ENCODE measurements around the gene SPRY4.
"Not testable (repeated sequence)": the region's sequence is repeated elsewhere in the genome, so short reads cannot be mapped to it uniquely, and the experiment has no call there.

The SPRY4 gene

GRCh38 chr5:142324871-142325724 lies at the start of gene SPRY4:
Gene SPRY4, minus strand, starts transcription at chr5:142325021. Its CDS starts 9,913 bp downstream, at chr5:142315108.
- peak; percentile 94 for DNase-seq

- no peak for DNase-seq
These were observed 43.7 kb upstream of the SPRY4 start for GRCh38 chr5:142368529-142368928.

GRCh38 chr5:142366007-142366406 lies 41.2 kb upstream of the SPRY4 start:
- DNase-seq = no peak

- DNase-seq = peak; percentile 79
These were observed 39.7 kb upstream of the SPRY4 start for GRCh38 chr5:142364251-142365145.

GRCh38 chr5:142363619-142363963 lies 38.8 kb upstream of the SPRY4 start:
- no peak for DNase-seq

GRCh38 chr5:142362193-142362592 lies 37.4 kb upstream of the SPRY4 start:
- not testable (repeated sequence) for DNase-seq

- peak; percentile 52 for DNase-seq
These were observed 35.8 kb upstream of the SPRY4 start for GRCh38 chr5:142360607-142361120.

- no peak for DNase-seq
These were observed 35.3 kb upstream of the SPRY4 start for GRCh38 chr5:142360051-142360498.

GRCh38 chr5:142358648-142359047 lies 33.8 kb upstream of the SPRY4 start:
- no peak for DNase-seq

- no peak for DNase-seq
These were observed 33.3 kb upstream of the SPRY4 start for GRCh38 chr5:142358121-142358520.

- no peak for DNase-seq
These were observed 32.8 kb upstream of the SPRY4 start for GRCh38 chr5:142357469-142358090.

GRCh38 chr5:142356716-142357468 lies 32.1 kb upstream of the SPRY4 start:
- peak; percentile 62 for DNase-seq

- DNase-seq = no peak
These were observed 31.5 kb upstream of the SPRY4 start for GRCh38 chr5:142356349-142356715.

- DNase-seq = no peak
These were observed 28.3 kb upstream of the SPRY4 start for GRCh38 chr5:142353071-142353472.

- DNase-seq = no peak
These were observed 25.2 kb upstream of the SPRY4 start for GRCh38 chr5:142350021-142350420.

GRCh38 chr5:142346706-142347105 lies 21.9 kb upstream of the SPRY4 start:
- no peak for DNase-seq

- not testable (repeated sequence) for DNase-seq
These were observed 20.1 kb upstream of the SPRY4 start for GRCh38 chr5:142344915-142345314.

GRCh38 chr5:142343531-142343930 lies 18.7 kb upstream of the SPRY4 start:
- no peak for DNase-seq

- no peak for DNase-seq
These were observed 17.5 kb upstream of the SPRY4 start for GRCh38 chr5:142342128-142342981.

GRCh38 chr5:142339781-142340180 lies 15.0 kb upstream of the SPRY4 start:
- DNase-seq = no peak

- DNase-seq = no peak
These were observed 9.7 kb upstream of the SPRY4 start for GRCh38 chr5:142334538-142334937.
